Endothelial cell of umbilical vein (primary cell): ENCODE results near the gene SGCE. TPM values are rescaled to one million over a fixed set of nuclear protein-coding genes. Genes with fewer than 3 reads are reported as not detected.

Experiments used
- BruUV-seq: library from RNA; stranded (reverse); fragments of 400-500 nt; replicated peaks from 2 replicates; lab custom pipeline; 2021; lab: Mats Ljungman, UMichigan
- CTCF ChIA-PET: fragments of 300-600, 350-600 bp; sonication (Branson Sonifier 250); formaldehyde crosslinking; loops from one replicate; lab custom pipeline; 2021; ENCODE audit warnings: antibody characterized with exemption, inconsistent platforms; lab: Charles Lee
- POLR2A ChIA-PET: fragments of 300-600, 350-600 bp; sonication (Branson Sonifier 250); formaldehyde crosslinking; loops from one replicate; lab custom pipeline; 2021; ENCODE audit warnings: antibody characterized with exemption, inconsistent platforms; lab: Charles Lee
- DNase-seq: peaks from one replicate; pipeline ENCODE4 v3.0.0-alpha.2; 2011; ENCODE audit warnings: low read depth, low spot score
- FAIRE-seq: peaks from 2 replicates; lab custom pipeline; 2011; peaks lifted over from hg19 to GRCh38; lab: Jason Lieb, UNC
- H2AFZ ChIP-seq: 2 replicates; pipeline ENCODE4 v1.6.0; 2012; ENCODE audit warnings: low read depth, low read length, control low read depth, inconsistent platforms
- H3K27ac ChIP-seq: 2 replicates; pipeline ENCODE4 v1.5.1; 2011; ENCODE audit warnings: low read depth, mild to moderate bottlenecking, control low read depth, low read length, moderate library complexity; ENCODE audit not compliant: insufficient read depth
- H3K27me3 ChIP-seq, 2 experiments: 2 replicates each; pipeline versions ENCODE4 v1.6.0 to v1.6.1; 2011; ENCODE audit warnings: low read length in 2 of 2, mixed read lengths in 1 of 2; ENCODE audit not compliant: control insufficient read depth in 2 of 2, insufficient read depth in 2 of 2
- H3K36me3 ChIP-seq, 2 experiments: 2 replicates in 1 of 2; 3 replicates in 1 of 2; pipeline ENCODE4 v1.5.1; 2011; ENCODE audit warnings: low read length in 2 of 2, mild to moderate bottlenecking in 1 of 2, moderate library complexity in 1 of 2; ENCODE audit not compliant: control insufficient read depth in 2 of 2, insufficient read depth in 2 of 2; ENCODE audit errors: extremely low read depth in 1 of 2
- H3K4me1 ChIP-seq: 3 replicates; pipeline ENCODE4 v1.5.1; 2011; ENCODE audit warnings: mild to moderate bottlenecking, low read length; ENCODE audit not compliant: control insufficient read depth, insufficient read depth; ENCODE audit errors: extremely low read depth
- H3K4me2 ChIP-seq: 2 replicates; pipeline ENCODE4 v1.6.1; 2011; ENCODE audit warnings: low read length, control low read depth, mixed read lengths; ENCODE audit not compliant: insufficient read depth
- H3K4me3 ChIP-seq, 3 experiments: fragments of 200-600 bp in 1 of 3; sonication (generic), shearing (Covaris generic) in 1 of 3; replicated peaks in 1 of 3; 2 replicates each; pipeline ENCODE4 v1.5.1; 2011 to 2016; ENCODE audit warnings: control low read depth in 3 of 3, low read length in 3 of 3, mild to moderate bottlenecking in 2 of 3, inconsistent platforms in 1 of 3, low read depth in 1 of 3, moderate library complexity in 1 of 3; ENCODE audit not compliant: insufficient read depth in 1 of 3
- H3K79me2 ChIP-seq: 2 replicates; pipeline ENCODE4 v1.6.0; 2012; ENCODE audit warnings: low read length, inconsistent platforms; ENCODE audit not compliant: control insufficient read depth, insufficient read depth
- H3K9ac ChIP-seq: replicated peaks from 2 replicates; pipeline ENCODE3; 2011; ENCODE audit warnings: low read length, control low read depth; ENCODE audit not compliant: insufficient read depth; ENCODE audit errors: extremely low read depth
- H3K9me1 ChIP-seq: replicated peaks from 3 replicates; pipeline ENCODE4 v1.6.0; 2011; ENCODE audit warnings: mild to moderate bottlenecking, low read length; ENCODE audit not compliant: control insufficient read depth, insufficient read depth; ENCODE audit errors: extremely low read depth
- H3K9me3 ChIP-seq: replicated peaks from 2 replicates; pipeline ENCODE4 v1.5.1; 2012; ENCODE audit warnings: low read length, inconsistent platforms; ENCODE audit not compliant: control insufficient read depth, insufficient read depth
- H4K20me1 ChIP-seq: replicated peaks from 2 replicates; pipeline ENCODE3; 2011; ENCODE audit warnings: mild to moderate bottlenecking, low read length; ENCODE audit not compliant: control insufficient read depth, insufficient read depth; ENCODE audit errors: extremely low read depth
- EZH2 ChIP-seq: IDR thresholded peaks from 2 replicates; pipeline ENCODE4 v1.6.1; 2012; ENCODE audit warnings: borderline replicate concordance, low read depth, mild to moderate bottlenecking, moderate library complexity, low read length, inconsistent platforms; ENCODE audit not compliant: severe bottlenecking
- FOS ChIP-seq: IDR thresholded peaks from 2 replicates; pipeline ENCODE4 v1.6.1; 2011; ENCODE audit warnings: mild to moderate bottlenecking, low read length, moderate library complexity, borderline replicate concordance; ENCODE audit not compliant: insufficient read depth
- GATA2 ChIP-seq: IDR thresholded peaks from 2 replicates; pipeline ENCODE4 v1.7.0; 2011; ENCODE audit warnings: low read depth, mild to moderate bottlenecking, moderate library complexity, mixed read lengths, low read length; ENCODE audit not compliant: insufficient read length, insufficient read depth
- JUN ChIP-seq: IDR thresholded peaks from 2 replicates; pipeline ENCODE4 v1.6.1; 2011; ENCODE audit warnings: borderline replicate concordance, low read depth; ENCODE audit not compliant: insufficient read length, insufficient read depth
- MYC ChIP-seq: IDR thresholded peaks from one replicate; pipeline ENCODE4 v1.6.1; 2011; ENCODE audit warnings: mild to moderate bottlenecking, low read depth, low read length
- POLR2A ChIP-seq: IDR thresholded peaks from 2 replicates; pipeline ENCODE4 v1.6.1; 2012; ENCODE audit warnings: low read depth, mild to moderate bottlenecking, control low read depth, low read length
- POLR2AphosphoS5 ChIP-seq: IDR thresholded peaks from 2 replicates; pipeline ENCODE4 v1.6.1; 2012; ENCODE audit warnings: low read depth, mild to moderate bottlenecking, control low read depth, low read length, moderate library complexity; ENCODE audit not compliant: insufficient read depth
- dilution Hi-C: fragments of 300-500 bp; cut with MboI; formaldehyde crosslinking; loops from one replicate; pipeline ENCODE4 v1.15.0; 2019; ENCODE audit warnings: low sequenced_read_pairs; ENCODE audit not compliant: extremely low pct_ligation_motif_present
- intact Hi-C: fragments of 100-400 bp; cut with micrococcal nuclease; formaldehyde crosslinking; loops from one replicate; pipeline ENCODE4 v1.10.0; 2022
- polyA plus RNA-seq, 4 experiments: library from polyadenylated mRNA; depleted of rRNA in 3 of 4; stranded (reverse) in 3 of 4; unstranded in 1 of 4; fragments of >200 nt; gene quantifications; 2 replicates each; pipeline versions ENCODE4 v1.2.1 to v1.2.3, GENCODE V29; 2011 to 2012; ENCODE audit warnings: missing spikeins in 1 of 4
- total RNA-seq: library from RNA; stranded (reverse); gene quantifications from 2 replicates; pipeline ENCODE4 v1.2.3, GENCODE V29; 2021
- TF ChIP-seq, protein P1 (sequence below), 2 donors: IDR thresholded peaks; 1 replicate in 1 of 2; 2 replicates in 1 of 2; pipeline ENCODE4 v1.5.1; 2011; ENCODE audit warnings: low read length in 2 of 2, mild to moderate bottlenecking in 2 of 2, moderate library complexity in 2 of 2, control low read depth in 1 of 2, inconsistent platforms in 1 of 2, low read depth in 1 of 2; ENCODE audit not compliant: insufficient read depth in 1 of 2; ENCODE audit errors: extremely low read depth in 1 of 2
- TF ChIP-seq, protein P2 (sequence below): IDR thresholded peaks from 2 replicates; pipeline ENCODE4 v1.6.1; 2011; ENCODE audit not compliant: insufficient read depth, insufficient read length

SGCE gene
- total and polyA plus RNA-seq, 2 donors (not counting 3 experiments of a cell fraction or from before 2014, with no cell fraction given): 46.8 to 53.3 TPM

DNA sequence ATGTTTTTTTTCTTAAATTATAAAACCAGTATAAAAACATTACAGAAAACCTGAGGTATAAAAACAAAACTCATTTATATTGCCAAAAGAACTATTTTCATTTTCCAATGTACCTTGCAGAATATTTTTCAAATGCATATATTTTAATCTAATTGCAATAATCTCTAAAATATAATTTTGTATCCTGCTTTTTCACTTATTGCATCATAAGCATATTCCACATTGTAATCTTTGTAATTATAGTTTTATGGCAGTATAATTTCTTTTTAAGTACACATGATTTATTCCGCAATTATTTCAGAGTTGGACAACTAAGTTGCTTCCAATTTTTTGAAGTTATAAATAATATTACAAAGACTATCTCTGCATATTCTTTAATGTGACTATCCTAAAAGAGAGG, 43.7 kb downstream of the SGCE start:
- H3K9me1 ChIP-seq: no peaks in the 10 kb centered on the region
- H4K20me1 ChIP-seq: no peaks in the 10 kb centered on the region
- intact Hi-C loops (no loop called here), dilution Hi-C loops (no loop called here)
- H3K27me3 ChIP-seq: no peaks in the 10 kb centered on the region
- BruUV-seq: no TSS peak
- H3K79me2 ChIP-seq: no peaks in the 10 kb centered on the region
- FAIRE-seq (no peak), DNase-seq (no peak)
- CTCF ChIA-PET: no interaction called here
- no peaks in the 10 kb centered on the region for H3K9me3 ChIP-seq
- TF ChIP-seq JUN (no peak), POLR2AphosphoS5 (no peak), GATA2 (no peak), MYC (no peak), POLR2A (no peak), FOS (no peak), EZH2 (no peak)
- TF ChIP-seq, protein P1, sequence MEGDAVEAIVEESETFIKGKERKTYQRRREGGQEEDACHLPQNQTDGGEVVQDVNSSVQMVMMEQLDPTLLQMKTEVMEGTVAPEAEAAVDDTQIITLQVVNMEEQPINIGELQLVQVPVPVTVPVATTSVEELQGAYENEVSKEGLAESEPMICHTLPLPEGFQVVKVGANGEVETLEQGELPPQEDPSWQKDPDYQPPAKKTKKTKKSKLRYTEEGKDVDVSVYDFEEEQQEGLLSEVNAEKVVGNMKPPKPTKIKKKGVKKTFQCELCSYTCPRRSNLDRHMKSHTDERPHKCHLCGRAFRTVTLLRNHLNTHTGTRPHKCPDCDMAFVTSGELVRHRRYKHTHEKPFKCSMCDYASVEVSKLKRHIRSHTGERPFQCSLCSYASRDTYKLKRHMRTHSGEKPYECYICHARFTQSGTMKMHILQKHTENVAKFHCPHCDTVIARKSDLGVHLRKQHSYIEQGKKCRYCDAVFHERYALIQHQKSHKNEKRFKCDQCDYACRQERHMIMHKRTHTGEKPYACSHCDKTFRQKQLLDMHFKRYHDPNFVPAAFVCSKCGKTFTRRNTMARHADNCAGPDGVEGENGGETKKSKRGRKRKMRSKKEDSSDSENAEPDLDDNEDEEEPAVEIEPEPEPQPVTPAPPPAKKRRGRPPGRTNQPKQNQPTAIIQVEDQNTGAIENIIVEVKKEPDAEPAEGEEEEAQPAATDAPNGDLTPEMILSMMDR (IDR thresholded peaks at IDR 0.05; ENCODE audit: extremely low read depth in 1 of 2, insufficient read depth in 1 of 2, low read depth in 1 of 2, low read length in 2 of 2): no peak
- TF ChIP-seq, protein P2, sequence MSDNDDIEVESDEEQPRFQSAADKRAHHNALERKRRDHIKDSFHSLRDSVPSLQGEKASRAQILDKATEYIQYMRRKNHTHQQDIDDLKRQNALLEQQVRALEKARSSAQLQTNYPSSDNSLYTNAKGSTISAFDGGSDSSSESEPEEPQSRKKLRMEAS: no peak
- no peaks in the 10 kb centered on the region for H3K36me3 ChIP-seq
- no peak overlapping the region for H2AFZ ChIP-seq
- H3K4me1 ChIP-seq: no peaks in the 10 kb centered on the region
- H3K4me3 ChIP-seq: no peak overlapping the region
- POLR2A ChIA-PET: no interaction called here
- H3K4me2 ChIP-seq: no peak overlapping the region
- no peak overlapping the region for H3K27ac ChIP-seq
- H3K9ac ChIP-seq: no peak overlapping the region
